ENCODE measurements around the gene DOCK8. TPM values are rescaled to one million over a fixed set of nuclear protein-coding genes. Genes with fewer than 3 reads are reported as not detected.
"Not testable (repeated sequence)": the region's sequence is repeated elsewhere in the genome, so short reads cannot be mapped to it uniquely, and the experiment has no call there.

Gene DOCK8
- total RNA-seq, 1 experiment from 2014 or later: 0.45 TPM

- DNase-seq (ENCODE audit: low read depth, low spot score); in situ Hi-C loops (cut with HindIII; ENCODE audit: low pct_unique_long_range_greater_than_20kb, low sequenced_read_pairs): not testable (repeated sequence)
Measured at GRCh38 chr9:409655-410054, 195.0 kb downstream of the DOCK8 start.

GRCh38 chr9:414595-414994 lies 199.9 kb downstream of the DOCK8 start:
- in situ Hi-C loops (cut with HindIII; ENCODE audit: low pct_unique_long_range_greater_than_20kb, low sequenced_read_pairs): no loop called here
- no peak for DNase-seq (ENCODE audit: low read depth, low spot score)

- in situ Hi-C loops (cut with HindIII; ENCODE audit: low pct_unique_long_range_greater_than_20kb, low sequenced_read_pairs): no loop called here
- peak; percentile 3 for DNase-seq (ENCODE audit: low read depth, low spot score)
Measured at GRCh38 chr9:419571-420171, 205.0 kb downstream of the DOCK8 start.

GRCh38 chr9:421896-422295 lies 207.2 kb downstream of the DOCK8 start:
- DNase-seq (ENCODE audit: low read depth, low spot score): no peak
- in situ Hi-C loops (cut with HindIII; ENCODE audit: low pct_unique_long_range_greater_than_20kb, low sequenced_read_pairs): no loop called here

- no peak for DNase-seq (ENCODE audit: low read depth, low spot score)
- in situ Hi-C loops (cut with HindIII; ENCODE audit: low pct_unique_long_range_greater_than_20kb, low sequenced_read_pairs): no loop called here
Measured at GRCh38 chr9:426264-426663, 211.6 kb downstream of the DOCK8 start.

- in situ Hi-C loops (cut with HindIII; ENCODE audit: low pct_unique_long_range_greater_than_20kb, low sequenced_read_pairs): no loop called here
Measured at GRCh38 chr9:426976-427375, 212.3 kb downstream of the DOCK8 start.

GRCh38 chr9:431701-432100 lies 217.0 kb downstream of the DOCK8 start:
- no peak for DNase-seq (ENCODE audit: low read depth, low spot score)
- in situ Hi-C loops (cut with HindIII; ENCODE audit: low pct_unique_long_range_greater_than_20kb, low sequenced_read_pairs): no loop called here

More at GRCh38 chr9:426976-427375, 212.3 kb downstream of the DOCK8 start:
- no peak for DNase-seq (ENCODE audit: low read depth, low spot score)

- no peak for DNase-seq (ENCODE audit: low read depth, low spot score)
- in situ Hi-C loops (cut with HindIII; ENCODE audit: low pct_unique_long_range_greater_than_20kb, low sequenced_read_pairs): no loop called here
Measured at GRCh38 chr9:436482-436881, 221.8 kb downstream of the DOCK8 start.

- no peak for DNase-seq (ENCODE audit: low read depth, low spot score)
- in situ Hi-C loops (cut with HindIII; ENCODE audit: low pct_unique_long_range_greater_than_20kb, low sequenced_read_pairs): no loop called here
Measured at GRCh38 chr9:437066-437465, 222.4 kb downstream of the DOCK8 start.

- in situ Hi-C loops (cut with HindIII; ENCODE audit: low pct_unique_long_range_greater_than_20kb, low sequenced_read_pairs): no loop called here
Measured at GRCh38 chr9:437574-438001, 222.9 kb downstream of the DOCK8 start.

GRCh38 chr9:438066-438465 lies 223.4 kb downstream of the DOCK8 start:
- no peak for DNase-seq (ENCODE audit: low read depth, low spot score)

More at GRCh38 chr9:437574-438001, 222.9 kb downstream of the DOCK8 start:
- DNase-seq (ENCODE audit: low read depth, low spot score): no peak

GRCh38 chr9:438961-439768 lies 224.5 kb downstream of the DOCK8 start:
- in situ Hi-C loops (cut with HindIII; ENCODE audit: low pct_unique_long_range_greater_than_20kb, low sequenced_read_pairs): no loop called here
- DNase-seq (ENCODE audit: low read depth, low spot score): no peak

More at GRCh38 chr9:438066-438465, 223.4 kb downstream of the DOCK8 start:
- in situ Hi-C loops (cut with HindIII; ENCODE audit: low pct_unique_long_range_greater_than_20kb, low sequenced_read_pairs): no loop called here

- no peak for DNase-seq (ENCODE audit: low read depth, low spot score)
- in situ Hi-C loops (cut with HindIII; ENCODE audit: low pct_unique_long_range_greater_than_20kb, low sequenced_read_pairs): no loop called here
Measured at GRCh38 chr9:441126-441525, 226.5 kb downstream of the DOCK8 start.

GRCh38 chr9:444528-444927 lies 229.9 kb downstream of the DOCK8 start:
- DNase-seq (ENCODE audit: low read depth, low spot score): no peak
- in situ Hi-C loops (cut with HindIII; ENCODE audit: low pct_unique_long_range_greater_than_20kb, low sequenced_read_pairs): no loop called here

GRCh38 chr9:445033-445432 lies 230.4 kb downstream of the DOCK8 start:
- in situ Hi-C loops (cut with HindIII; ENCODE audit: low pct_unique_long_range_greater_than_20kb, low sequenced_read_pairs): no loop called here
- DNase-seq (ENCODE audit: low read depth, low spot score): no peak

GRCh38 chr9:446074-446699 lies 231.5 kb downstream of the DOCK8 start:
- in situ Hi-C loops (cut with HindIII; ENCODE audit: low pct_unique_long_range_greater_than_20kb, low sequenced_read_pairs): no loop called here

GRCh38 chr9:447230-448025 lies 232.8 kb downstream of the DOCK8 start:
- DNase-seq (ENCODE audit: low read depth, low spot score): no peak
- in situ Hi-C loops (cut with HindIII; ENCODE audit: low pct_unique_long_range_greater_than_20kb, low sequenced_read_pairs): no loop called here

More at GRCh38 chr9:446074-446699, 231.5 kb downstream of the DOCK8 start:
- no peak for DNase-seq (ENCODE audit: low read depth, low spot score)

GRCh38 chr9:450057-450456 lies 235.4 kb downstream of the DOCK8 start:
- in situ Hi-C loops (cut with HindIII; ENCODE audit: low pct_unique_long_range_greater_than_20kb, low sequenced_read_pairs): no loop called here
- DNase-seq (ENCODE audit: low read depth, low spot score): no peak
